HL-60 (cell line): ENCODE results near the gene ARL4C.

Source experiments
- DNase-seq, 2 experiments: peaks; one replicate each; pipeline ENCODE4 v3.0.0-alpha.2; 2010 to 2020; ENCODE audit warnings: low read depth in 1 of 2, low spot score in 1 of 2
- H3K27ac ChIP-seq: fragments of 250-450 bp; sonication (Bioruptor Pico); replicated peaks from 2 replicates; pipeline ENCODE4 v1.5.1; 2020; ENCODE audit warnings: mild to moderate bottlenecking, moderate library complexity
- H3K27me3 ChIP-seq: fragments of 250-450 bp; sonication (Bioruptor Pico); 2 replicates; pipeline ENCODE4 v1.5.1; 2021; ENCODE audit warnings: mild to moderate bottlenecking, moderate library complexity; ENCODE audit not compliant: insufficient read depth, poor library complexity, severe bottlenecking
- H3K4me3 ChIP-seq: replicated peaks from 2 replicates; pipeline ENCODE4 v1.5.1; 2011; ENCODE audit warnings: mild to moderate bottlenecking, control low read depth, low read length; ENCODE audit not compliant: insufficient read depth
- GABPA ChIP-seq: IDR thresholded peaks from 2 replicates; pipeline ENCODE4 v1.6.1; 2012; ENCODE audit warnings: low read depth
- POLR2AphosphoS5 ChIP-seq: IDR thresholded peaks from 2 replicates; pipeline ENCODE4 v1.6.1; 2012; ENCODE audit warnings: low read depth
- SPI1 ChIP-seq: IDR thresholded peaks from 2 replicates; pipeline ENCODE4 v1.6.1; 2012; ENCODE audit warnings: low read depth, mild to moderate bottlenecking, borderline replicate concordance
- TF ChIP-seq, protein P1 (sequence below): IDR thresholded peaks from one replicate; pipeline ENCODE4 v1.5.1; 2011; ENCODE audit warnings: low read length, control low read depth, inconsistent platforms; ENCODE audit not compliant: insufficient read depth
- TF ChIP-seq, protein P2 (sequence below): IDR thresholded peaks from 2 replicates; pipeline ENCODE4 v1.6.1; 2012; ENCODE audit warnings: low read depth; ENCODE audit not compliant: insufficient replicate concordance

The ARL4C gene

DNA sequence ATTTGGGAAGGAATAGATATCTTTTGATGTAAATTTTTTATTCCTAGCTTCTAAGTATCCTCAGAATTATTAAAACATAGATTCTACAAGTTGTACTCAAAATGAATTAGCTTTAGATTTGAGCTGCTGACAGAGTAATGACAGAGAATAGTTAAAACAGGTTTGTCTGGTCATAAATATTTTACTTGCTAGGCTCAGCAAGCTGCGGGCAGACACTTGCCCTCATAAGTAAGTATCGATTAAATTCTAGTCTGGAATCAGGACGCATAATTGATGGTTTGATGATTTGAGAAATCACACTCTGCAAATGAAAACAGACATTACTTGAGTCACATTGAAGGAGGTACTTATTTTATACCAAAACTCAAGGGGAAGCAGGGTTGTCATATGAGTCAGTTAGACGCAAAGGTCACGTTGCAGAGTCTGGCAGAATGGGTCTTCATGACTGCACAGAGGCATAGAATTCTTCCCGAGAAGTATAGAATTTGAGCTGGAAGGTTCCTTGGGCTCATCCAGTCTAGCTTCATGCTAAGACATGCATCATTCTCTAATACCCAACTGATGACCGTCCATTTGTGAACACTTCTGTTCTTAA is 27.5 kb downstream of the ARL4C start:
- no peak for DNase-seq
- H3K4me3 ChIP-seq = no peak overlapping the region
- H3K27me3 ChIP-seq = no peaks in the 10 kb centered on the region
- TF ChIP-seq GABPA = no peak
- TF ChIP-seq SPI1 = no peak
- TF ChIP-seq, protein P1, sequence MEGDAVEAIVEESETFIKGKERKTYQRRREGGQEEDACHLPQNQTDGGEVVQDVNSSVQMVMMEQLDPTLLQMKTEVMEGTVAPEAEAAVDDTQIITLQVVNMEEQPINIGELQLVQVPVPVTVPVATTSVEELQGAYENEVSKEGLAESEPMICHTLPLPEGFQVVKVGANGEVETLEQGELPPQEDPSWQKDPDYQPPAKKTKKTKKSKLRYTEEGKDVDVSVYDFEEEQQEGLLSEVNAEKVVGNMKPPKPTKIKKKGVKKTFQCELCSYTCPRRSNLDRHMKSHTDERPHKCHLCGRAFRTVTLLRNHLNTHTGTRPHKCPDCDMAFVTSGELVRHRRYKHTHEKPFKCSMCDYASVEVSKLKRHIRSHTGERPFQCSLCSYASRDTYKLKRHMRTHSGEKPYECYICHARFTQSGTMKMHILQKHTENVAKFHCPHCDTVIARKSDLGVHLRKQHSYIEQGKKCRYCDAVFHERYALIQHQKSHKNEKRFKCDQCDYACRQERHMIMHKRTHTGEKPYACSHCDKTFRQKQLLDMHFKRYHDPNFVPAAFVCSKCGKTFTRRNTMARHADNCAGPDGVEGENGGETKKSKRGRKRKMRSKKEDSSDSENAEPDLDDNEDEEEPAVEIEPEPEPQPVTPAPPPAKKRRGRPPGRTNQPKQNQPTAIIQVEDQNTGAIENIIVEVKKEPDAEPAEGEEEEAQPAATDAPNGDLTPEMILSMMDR = no peak
- TF ChIP-seq, protein P2, sequence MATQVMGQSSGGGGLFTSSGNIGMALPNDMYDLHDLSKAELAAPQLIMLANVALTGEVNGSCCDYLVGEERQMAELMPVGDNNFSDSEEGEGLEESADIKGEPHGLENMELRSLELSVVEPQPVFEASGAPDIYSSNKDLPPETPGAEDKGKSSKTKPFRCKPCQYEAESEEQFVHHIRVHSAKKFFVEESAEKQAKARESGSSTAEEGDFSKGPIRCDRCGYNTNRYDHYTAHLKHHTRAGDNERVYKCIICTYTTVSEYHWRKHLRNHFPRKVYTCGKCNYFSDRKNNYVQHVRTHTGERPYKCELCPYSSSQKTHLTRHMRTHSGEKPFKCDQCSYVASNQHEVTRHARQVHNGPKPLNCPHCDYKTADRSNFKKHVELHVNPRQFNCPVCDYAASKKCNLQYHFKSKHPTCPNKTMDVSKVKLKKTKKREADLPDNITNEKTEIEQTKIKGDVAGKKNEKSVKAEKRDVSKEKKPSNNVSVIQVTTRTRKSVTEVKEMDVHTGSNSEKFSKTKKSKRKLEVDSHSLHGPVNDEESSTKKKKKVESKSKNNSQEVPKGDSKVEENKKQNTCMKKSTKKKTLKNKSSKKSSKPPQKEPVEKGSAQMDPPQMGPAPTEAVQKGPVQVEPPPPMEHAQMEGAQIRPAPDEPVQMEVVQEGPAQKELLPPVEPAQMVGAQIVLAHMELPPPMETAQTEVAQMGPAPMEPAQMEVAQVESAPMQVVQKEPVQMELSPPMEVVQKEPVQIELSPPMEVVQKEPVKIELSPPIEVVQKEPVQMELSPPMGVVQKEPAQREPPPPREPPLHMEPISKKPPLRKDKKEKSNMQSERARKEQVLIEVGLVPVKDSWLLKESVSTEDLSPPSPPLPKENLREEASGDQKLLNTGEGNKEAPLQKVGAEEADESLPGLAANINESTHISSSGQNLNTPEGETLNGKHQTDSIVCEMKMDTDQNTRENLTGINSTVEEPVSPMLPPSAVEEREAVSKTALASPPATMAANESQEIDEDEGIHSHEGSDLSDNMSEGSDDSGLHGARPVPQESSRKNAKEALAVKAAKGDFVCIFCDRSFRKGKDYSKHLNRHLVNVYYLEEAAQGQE = no peak
- TF ChIP-seq POLR2AphosphoS5 = no peak
- no peak overlapping the region for H3K27ac ChIP-seq

DNA sequence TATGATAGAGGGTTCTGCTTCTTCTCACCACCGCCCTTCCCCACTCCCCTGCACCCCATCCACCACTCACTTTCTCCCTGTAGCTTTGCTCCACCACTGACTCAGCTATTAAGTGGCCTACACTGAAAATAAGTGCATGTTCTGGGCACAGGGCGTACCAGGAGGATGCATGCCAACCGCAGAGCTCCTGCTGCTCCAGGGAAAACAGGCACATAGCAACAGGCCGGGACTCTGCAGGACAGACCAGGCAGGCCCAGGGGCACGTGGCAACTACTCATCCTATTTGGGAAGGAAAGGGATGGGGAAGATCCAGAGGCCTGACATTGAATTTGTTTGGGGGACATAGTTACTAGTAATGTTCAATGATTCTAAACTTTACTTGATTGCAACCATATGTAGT is 28.4 kb downstream of the ARL4C start:
- TF ChIP-seq, protein P1 = no peak
- TF ChIP-seq SPI1 (no peak), GABPA (no peak), POLR2AphosphoS5 (no peak)
- TF ChIP-seq, protein P2 = no peak
- no peak overlapping the region for H3K27ac ChIP-seq
- DNase-seq = no peak
- no peaks in the 10 kb centered on the region for H3K27me3 ChIP-seq
- no peak overlapping the region for H3K4me3 ChIP-seq

DNA sequence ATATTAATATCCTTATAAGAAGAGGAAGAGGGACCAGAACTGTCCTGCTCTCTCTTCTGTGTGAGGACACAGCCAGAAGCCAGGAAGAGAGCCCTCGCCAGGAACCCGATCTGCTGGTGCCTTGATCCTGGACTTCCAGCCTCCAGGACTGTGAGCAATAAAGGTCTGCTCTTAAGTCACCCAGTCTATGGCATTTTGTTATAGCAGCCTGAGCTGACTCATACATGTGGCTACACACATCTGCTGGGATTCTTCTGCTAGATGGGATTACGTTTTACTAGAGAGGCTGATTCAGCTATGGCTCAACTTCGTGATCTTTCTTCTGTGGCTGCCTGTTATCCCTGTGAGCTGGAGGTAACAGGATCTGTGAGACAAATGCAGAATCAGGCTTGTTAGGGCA is 29.6 kb downstream of the ARL4C start:
- no peak for DNase-seq
- no peak overlapping the region for H3K4me3 ChIP-seq
- no peak overlapping the region for H3K27ac ChIP-seq
- TF ChIP-seq, protein P2 = no peak
- TF ChIP-seq POLR2AphosphoS5 (no peak), SPI1 (no peak), GABPA (no peak)
- TF ChIP-seq, protein P1 = no peak
- no peaks in the 10 kb centered on the region for H3K27me3 ChIP-seq
